Measurements from ENCODE around the gene KCNG4.
A peak's percentile ranks its signal among the peaks of the same experiment; 100 is the strongest.

The KCNG4 gene, protein sequence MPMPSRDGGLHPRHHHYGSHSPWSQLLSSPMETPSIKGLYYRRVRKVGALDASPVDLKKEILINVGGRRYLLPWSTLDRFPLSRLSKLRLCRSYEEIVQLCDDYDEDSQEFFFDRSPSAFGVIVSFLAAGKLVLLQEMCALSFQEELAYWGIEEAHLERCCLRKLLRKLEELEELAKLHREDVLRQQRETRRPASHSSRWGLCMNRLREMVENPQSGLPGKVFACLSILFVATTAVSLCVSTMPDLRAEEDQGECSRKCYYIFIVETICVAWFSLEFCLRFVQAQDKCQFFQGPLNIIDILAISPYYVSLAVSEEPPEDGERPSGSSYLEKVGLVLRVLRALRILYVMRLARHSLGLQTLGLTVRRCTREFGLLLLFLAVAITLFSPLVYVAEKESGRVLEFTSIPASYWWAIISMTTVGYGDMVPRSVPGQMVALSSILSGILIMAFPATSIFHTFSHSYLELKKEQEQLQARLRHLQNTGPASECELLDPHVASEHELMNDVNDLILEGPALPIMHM

DNA sequence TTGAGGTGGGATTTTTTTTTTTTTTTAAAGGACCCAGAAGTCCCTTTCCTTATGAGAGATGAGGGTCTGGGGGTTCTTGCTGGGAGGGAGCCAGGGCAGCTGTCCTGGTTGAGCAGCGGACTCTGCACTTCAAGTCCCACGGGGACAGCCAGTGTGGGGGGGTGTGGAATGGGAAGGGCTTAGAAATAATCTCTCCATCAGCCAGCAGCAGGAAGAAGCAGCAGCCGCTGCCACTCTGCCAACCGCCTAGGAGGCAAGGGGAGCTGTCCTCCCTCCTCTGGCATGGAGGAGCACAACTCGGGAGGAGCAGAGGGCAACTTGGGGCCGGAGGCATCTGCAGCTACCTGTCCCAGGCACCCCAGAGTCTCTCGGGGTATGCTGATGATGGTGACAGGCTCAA lies at the start of gene KCNG4:
TSS of gene KCNG4 (minus strand) at position 104 of the 400 bp plus-strand sequence. CDS start 2,527 bp downstream, outside the sequence.
- no peak for DNase-seq (ENCODE audit: low read depth in 2 of 2)

DNA sequence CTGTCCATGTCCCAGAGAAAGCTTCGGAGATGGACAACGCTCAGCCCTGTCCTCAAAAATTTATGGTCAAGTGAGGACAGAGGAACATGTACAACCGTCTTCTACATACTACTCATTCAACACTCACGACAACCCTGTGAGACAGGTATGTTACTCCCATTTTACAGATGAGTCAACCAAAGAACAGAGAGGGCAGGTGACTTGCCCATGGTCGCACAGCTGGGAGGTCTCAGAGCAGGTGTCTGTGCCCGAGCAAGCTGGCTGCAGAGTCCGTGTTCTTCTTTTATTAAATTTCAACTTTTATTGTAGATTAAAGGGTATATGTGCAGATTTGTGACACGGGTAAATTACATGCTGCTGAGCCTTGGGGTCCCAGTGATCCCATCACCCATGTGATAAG lies 49.1 kb upstream of the KCNG4 start:
- no peak for DNase-seq (ENCODE audit: low read depth in 2 of 2)

GRCh38 chr16:84286578-84287240 lies 46.9 kb upstream of the KCNG4 start:
- DNase-seq (ENCODE audit: low read depth in 2 of 2): no peak

GRCh38 chr16:84284154-84284722 lies 44.4 kb upstream of the KCNG4 start:
- DNase-seq (ENCODE audit: low read depth in 2 of 2): no peak

DNA sequence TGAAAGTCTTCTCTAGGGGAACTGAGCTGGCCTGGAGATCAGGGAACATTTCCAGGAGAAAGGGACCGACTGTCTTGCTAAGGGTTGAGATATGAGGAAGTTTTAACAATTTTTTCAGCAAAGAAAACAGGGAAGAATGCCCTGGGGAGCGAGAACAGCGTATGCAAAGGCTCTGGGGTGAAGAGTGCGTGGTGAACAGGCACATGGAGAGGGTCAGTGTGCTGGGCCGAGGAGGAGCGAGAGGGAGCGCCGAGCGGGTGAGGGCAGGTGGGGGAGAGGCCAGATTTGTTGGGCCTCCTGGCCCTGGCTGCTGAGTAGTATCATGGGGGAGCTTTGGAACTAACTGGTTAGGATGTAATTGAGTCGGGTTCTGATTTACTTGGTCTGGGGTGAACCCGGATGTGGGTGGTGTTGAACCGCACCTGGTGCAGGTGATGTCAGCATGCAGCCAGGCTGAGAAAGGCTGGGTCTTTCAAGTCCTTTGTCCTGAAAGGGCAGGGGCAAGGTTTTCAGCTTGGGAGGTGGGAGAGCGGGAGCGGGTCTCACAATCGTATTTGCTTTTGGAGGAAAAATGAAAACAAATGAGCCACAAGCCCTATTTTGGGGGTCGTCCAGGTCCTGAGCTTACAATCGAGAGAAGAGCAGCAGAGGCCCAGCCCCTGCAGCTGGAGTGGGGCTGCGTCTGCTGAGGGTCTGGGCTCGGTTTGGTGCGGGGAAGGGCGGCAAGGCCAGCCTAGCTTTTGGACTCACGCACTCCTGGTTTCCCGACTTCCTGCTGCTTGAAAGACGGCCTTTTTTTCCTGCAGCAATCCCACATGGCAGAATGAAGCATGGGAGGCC lies 43.7 kb upstream of the KCNG4 start:
- DNase-seq (ENCODE audit: low read depth in 2 of 2): no peak

GRCh38 chr16:84282533-84282932 lies 42.7 kb upstream of the KCNG4 start:
- DNase-seq (ENCODE audit: low read depth in 2 of 2): no peak

- no peak for DNase-seq (ENCODE audit: low read depth in 2 of 2)
These were observed 41.3 kb upstream of the KCNG4 start for GRCh38 chr16:84281074-84281473.

- DNase-seq (ENCODE audit: low read depth in 2 of 2): no peak
These were observed 40.1 kb upstream of the KCNG4 start for GRCh38 chr16:84279881-84280280.

DNA sequence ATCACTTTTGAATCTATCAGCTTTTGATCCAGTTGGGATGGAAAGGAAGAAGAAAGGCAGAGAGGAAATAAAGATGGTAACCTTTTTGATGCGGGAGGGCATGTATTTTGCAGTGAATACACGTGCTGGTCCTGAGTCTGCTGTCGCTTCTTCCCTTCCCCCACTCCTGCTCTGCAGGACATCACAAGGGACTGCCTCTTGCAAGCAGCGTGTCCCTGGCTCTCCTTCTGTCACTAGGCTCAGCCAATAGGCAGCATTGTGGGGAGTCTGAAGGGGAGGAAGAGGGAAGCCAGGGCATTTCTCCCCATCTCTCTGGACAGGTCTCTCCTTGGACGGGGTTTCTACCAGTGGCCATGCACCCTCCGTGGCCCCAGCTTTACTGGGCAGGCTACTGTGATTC lies 39.2 kb upstream of the KCNG4 start:
- DNase-seq (ENCODE audit: low read depth in 2 of 2): no peak

- no peak for DNase-seq (ENCODE audit: low read depth in 2 of 2)
These were observed 38.5 kb upstream of the KCNG4 start for GRCh38 chr16:84278333-84278732.

DNA sequence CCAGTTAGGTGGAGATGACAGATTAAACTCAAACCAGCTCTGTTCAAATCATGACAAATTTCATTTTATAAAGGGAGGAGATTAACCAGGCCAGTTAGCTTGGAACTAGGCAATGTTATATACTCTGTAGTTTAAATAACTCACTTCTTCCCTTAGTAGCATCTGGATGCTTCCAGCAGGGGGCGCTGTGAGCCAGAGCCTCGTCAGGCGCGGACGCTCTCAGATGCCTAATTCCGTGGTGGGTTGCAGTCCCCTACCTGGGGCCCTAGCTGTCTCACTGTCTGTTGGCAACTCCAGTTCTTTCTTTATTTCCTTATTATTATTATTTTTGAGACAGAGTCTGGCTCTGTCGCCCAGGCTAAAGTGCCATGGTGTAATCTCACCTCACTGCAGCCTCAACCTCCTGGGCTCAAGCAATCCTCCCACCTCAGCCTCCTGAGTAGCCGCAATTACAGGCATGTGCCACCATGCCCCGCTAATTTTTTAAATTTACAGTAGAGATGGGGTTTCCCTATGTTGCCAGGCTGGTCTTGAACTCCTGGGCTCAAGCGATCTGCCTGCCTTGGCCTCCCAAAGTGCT lies 37.5 kb upstream of the KCNG4 start:
- peak; percentile 4 to 12 for DNase-seq (ENCODE audit: low read depth in 2 of 2)

DNA sequence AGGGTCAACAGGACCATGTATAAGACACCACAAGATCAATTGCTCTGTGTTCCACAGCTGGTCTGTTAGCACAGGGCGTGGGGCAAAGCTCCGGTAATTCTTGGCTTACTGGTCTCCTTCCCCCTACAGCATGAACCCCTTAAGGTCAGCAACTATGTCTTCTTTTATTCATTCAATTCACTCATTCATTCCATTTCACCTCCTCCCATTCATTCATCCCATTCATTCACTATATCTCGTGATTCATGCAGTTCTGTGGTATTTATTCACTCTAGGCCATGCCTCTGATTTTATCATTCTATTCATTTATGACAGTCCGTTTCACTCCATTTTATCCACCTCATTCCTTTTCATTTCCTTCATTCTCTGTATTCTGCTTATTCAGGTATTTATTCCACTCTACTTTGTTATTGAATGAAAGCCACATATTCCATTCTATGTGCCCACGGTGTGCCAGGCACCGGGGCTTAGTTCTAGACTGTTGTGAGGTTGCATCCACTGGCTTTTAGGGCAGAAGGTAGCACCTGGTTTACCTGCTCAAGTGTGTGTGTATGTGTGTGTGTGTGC lies 35.9 kb upstream of the KCNG4 start:
- no peak for DNase-seq (ENCODE audit: low read depth in 2 of 2)

DNA sequence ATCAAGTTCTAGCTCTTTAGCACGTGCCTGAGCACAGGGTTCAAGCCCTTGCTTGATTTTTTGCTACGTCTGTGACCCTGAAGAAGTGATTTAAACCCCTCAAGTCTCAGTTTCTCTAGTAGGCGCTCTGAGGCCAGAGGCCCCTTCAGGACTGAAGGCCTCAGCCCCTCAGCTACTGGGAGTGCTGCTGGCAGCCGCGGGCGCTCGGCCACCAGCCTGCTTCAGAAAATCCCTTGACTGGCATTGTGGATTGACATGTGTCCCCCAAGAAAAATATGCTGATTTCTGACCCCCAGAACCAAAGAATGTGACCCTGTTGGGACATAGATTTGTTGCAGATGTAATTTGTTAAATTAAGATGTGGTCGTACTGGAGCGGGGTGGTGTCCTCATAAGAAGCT lies 34.7 kb upstream of the KCNG4 start:
- no peak for DNase-seq (ENCODE audit: low read depth in 2 of 2)

DNA sequence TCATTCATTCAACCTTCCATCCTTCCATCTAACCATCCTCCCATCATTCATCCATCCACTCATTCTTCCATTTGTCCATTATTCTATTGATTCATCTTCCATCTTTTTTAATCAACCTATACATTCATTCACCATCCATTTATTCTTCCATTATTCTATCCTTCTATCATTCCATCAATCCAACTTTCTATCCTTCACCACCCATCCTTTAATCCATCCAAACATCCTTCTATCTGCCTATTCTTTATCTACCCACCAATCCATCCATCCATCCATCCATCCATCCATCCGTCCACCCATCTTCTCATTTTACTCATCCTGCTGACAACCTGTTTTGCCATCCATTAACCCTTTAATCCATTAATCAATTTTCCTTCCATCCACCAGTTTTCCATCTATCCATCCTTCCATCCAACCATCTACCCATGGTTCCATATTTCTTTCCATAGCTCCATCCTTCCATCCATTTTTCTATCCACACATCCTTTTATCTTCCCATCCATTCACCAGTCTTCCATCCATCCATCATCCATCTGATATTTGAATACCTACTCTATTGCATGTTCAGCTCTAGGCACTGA lies 33.0 kb upstream of the KCNG4 start:
- no peak for DNase-seq (ENCODE audit: low read depth in 2 of 2)

DNA sequence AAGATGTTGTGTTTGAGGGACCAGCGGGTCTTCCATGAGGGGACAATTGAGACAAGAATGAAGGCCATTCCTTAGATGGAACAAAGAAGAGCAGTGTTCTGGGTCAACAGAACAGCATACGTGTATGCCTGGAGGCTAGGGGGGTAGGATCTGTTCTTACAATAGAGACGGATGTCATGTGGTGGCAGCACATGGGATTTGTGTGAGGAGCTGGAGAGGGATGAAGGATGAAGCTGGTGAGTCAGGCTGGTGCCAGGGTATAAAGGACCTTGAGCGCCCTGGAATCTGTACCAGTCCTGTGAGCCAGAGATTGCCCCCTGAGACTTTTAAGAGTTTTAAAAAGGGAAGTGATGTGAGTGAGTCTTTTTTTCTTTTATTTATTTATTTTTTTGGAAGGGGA lies 32.1 kb upstream of the KCNG4 start:
- no peak for DNase-seq (ENCODE audit: low read depth in 2 of 2)

- no peak for DNase-seq (ENCODE audit: low read depth in 2 of 2)
These were observed 31.2 kb upstream of the KCNG4 start for GRCh38 chr16:84271037-84271436.

GRCh38 chr16:84270531-84270930 lies 30.7 kb upstream of the KCNG4 start:
- DNase-seq (ENCODE audit: low read depth in 2 of 2): no peak

DNA sequence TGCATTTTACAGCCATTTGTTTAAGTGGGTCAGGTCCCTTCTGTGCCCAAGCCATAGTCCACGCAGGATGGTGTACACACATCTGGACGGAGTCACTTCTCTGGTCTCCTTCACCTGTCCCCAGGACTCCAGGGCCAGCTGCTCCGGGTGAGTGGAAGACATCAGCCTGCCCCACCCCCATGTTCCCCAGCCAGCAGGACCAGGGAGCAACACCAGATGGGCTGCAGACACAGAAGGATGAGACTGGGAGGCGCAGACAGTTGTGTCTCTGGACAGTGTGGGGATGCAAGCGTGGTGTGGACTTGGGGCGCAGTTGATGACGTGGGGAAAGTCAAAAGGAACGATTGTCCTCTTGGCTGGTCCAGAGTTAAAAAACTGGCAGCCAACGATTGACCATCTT lies 30.3 kb upstream of the KCNG4 start:
- DNase-seq (ENCODE audit: low read depth in 2 of 2): no peak

GRCh38 chr16:84268291-84269040 lies 28.7 kb upstream of the KCNG4 start:
- DNase-seq (ENCODE audit: low read depth in 2 of 2): no peak

- DNase-seq (ENCODE audit: low read depth in 2 of 2): no peak
These were observed 27.6 kb upstream of the KCNG4 start for GRCh38 chr16:84267380-84267779.
